GM21786 (cell line): Measurements from ENCODE around the gene SLC44A5.
"Not testable (repeated sequence)": the region's sequence is repeated elsewhere in the genome, so short reads cannot be mapped to it uniquely, and the experiment has no call there.

Experiments
- ATAC-seq: cut with Tn5 transposase; IDR thresholded peaks from one replicate; pipeline ENCODE4 v1.9.1; 2021; ENCODE audit not compliant: unreplicated experiment

SLC44A5 gene

DNA sequence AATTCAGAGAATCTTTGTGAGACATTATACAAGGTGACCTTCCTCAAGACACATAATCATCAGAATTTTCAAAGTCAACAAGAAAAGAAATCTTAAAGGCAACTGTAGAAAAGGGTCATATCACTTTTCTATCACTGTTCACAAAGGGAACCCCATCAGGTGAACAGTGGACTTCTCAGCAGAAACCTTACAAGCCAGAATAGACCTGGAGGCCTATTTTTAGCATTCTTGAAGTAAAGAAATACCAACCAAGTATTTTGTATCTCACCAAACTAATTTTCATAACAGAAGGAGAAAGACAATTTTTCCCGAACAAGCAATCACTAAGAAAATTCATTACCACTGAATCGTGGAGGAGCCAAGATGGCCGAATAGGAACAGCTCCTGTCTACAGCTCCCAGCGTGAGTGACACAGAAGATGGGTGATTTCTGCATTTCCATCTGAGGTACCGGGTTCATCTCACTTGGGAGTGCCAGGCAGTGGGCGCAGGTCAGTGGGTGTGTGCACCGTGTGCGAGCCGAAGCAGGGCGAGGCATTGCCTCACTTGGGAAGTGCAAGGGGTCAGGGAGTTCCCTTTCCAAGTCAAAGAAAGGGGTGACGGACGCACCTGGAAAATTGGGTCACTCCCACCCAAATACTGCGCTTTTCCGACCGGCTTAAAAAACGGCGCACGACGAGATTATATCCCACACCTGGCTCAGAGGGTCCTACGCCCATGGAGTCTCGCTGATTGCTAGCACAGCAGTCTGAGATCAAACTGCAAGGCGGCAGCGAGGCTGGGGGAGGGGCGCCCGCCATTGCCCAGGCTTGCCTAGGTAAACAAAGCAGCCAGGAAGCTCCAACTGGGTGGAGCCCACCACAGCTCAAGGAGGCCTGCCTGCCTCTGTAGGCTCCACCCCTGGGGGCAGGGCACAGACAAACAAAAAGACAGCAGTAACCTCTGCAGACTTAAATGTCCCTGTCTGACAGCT, 235.2 kb downstream of the SLC44A5 start:
- not testable (repeated sequence) for ATAC-seq

DNA sequence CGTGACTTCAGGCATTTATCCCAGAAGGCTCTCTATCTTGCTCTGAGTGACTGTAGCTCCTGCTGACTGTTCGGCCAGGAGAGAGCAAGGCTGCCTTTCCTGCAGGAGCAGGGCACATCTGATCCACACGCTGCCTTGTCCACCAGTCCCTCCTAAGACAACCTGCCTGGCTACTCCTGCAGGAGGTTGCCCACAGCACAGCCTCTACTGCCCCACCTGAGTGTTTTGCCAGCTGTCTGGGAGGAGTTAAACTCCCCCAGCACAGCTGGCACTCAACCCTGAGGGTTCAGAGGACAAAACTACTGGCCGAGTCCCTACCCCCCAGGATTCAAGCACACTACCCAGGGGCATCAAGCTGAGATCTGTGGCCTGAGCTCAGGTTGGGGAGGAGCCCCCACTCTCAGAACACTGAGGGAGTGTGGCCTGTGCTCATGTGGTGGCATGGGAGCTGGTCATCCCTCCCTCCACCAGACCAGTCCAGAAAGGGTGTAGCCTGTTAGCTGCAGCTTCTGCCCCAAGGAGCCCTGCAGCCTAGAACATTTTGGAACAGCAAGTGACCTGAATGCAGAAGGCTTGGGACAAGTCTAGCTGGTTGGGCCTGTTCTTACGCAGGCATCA, 237.3 kb downstream of the SLC44A5 start:
- ATAC-seq, result no peak

DNA sequence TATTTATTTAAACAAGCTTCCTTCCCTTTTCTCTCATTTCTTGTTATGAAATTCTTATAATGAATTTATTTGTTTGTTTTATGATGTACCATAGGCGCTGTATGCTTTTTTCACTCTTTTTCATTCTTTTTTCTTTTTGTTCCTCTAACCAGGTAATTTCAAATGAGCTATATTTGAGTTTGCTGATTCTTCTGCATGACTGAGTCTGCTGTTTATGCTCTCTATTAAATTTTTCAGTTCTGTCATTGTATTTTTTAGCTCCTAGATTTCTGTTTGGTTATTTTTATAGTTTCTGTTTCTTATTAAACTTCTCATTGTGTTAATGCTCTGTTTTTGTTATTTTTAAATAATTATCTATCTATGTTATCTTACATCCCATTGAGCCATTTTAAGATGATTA, 244.3 kb downstream of the SLC44A5 start:
- ATAC-seq, result no peak

DNA sequence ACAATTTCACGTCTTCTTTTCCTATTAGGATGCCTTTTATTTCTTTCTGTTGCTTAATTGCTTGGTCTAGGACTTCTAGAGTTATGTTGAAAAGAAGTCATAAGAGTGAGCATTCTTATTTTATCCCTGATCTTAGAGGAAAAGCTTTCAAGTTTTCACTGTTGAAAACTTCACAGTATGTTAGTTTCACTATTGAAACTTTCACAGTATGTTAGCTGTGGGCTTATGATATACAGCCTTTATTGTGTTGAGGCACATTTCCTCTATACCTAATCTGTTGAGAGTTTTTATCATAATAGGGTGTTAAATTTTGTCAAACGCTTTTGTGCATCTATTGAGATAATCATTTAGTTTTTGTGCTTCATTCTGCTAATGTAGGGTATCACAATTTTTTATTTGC, 249.7 kb downstream of the SLC44A5 start:
- no peak for ATAC-seq

DNA sequence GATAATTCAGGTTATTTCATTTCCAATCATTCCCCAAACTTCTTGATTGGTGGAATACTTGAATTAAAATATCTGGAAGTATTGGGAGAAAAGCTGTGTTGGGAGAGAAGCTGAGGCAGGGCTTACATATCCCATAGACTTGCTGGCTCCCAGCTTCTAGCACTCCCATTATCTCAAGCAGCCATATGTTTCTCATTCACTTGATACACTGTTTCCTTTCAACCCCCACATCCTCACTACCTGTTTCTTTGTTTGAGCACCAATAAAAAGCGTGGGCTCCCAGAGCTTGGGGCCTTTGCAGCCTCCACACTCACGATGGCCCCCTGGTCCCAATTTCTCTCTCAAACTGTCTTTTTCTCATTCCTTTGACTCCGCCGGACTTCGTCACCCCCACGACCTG, 256.6 kb downstream of the SLC44A5 start:
- not testable (repeated sequence) for ATAC-seq

DNA sequence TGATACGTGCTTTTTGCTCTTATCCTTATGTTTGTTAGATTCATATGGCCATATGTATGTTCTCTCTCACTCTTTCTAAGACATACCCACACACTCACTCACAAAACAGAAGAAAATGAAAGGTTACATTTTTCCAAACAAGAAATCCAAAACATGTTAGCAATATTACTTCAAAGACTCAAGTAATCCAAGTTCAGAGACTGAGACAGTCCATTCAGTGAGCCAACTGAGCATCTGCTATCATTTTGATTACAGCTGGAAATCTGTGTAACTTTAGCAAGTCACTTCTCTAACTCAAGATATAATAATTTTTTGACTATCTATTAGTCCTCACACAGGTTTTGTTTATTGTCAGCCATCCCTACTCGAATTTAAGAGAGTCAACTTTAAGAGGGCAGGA, 257.9 kb downstream of the SLC44A5 start:
- no peak for ATAC-seq

DNA sequence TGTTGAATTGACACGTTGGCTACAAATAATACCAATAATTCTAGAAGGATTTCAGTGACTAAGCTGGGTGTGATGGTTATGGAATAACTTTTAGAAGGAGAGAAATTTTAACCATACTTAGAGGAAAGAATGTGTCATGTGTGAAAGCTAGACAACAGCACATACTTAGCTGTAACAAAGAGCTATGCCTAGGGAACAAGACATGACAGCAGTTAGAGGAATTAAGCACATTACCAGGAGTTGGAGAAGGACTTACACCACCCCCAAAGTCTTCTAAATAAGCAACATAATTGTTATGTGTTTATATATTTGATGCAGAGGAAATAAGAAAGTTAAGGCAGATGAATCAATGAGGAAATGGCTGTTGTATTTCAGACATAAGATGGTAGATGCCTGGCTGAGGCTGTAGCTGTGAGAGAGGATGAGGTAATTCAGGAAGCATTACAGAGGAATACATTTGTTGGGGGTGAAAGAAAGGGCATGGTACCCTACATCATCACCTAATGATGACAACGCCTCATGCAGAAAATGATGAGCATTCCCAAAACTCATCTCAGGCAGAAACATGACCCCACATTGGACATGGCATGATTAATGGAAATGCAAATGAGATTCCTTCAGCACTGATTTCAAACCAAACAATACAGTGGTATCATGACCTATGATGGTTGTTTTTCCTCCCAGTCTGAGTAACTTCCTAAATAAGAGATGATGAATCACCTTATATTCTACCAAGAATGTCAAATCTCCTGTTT, 265.2 kb downstream of the SLC44A5 start:
- ATAC-seq, result no peak

DNA sequence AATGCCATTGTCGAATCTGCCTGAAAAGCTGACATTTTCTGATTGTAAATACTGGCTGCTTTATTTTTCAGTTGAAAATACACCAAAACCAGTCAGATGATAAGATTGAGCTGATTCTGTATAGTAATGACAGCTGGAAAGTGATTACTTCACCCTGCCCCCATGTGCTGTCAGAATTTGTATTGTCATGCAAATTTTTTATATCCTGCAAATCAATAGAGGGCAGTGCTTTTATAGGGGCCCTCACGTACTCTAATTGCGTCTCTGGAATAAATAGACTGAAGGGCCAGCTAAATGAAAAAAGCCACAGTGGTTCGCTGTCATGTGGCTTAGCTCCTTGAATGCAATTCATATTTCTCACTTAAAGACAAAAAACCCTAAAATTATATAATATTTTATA, 268.1 kb downstream of the SLC44A5 start:
- ATAC-seq, result no peak

DNA sequence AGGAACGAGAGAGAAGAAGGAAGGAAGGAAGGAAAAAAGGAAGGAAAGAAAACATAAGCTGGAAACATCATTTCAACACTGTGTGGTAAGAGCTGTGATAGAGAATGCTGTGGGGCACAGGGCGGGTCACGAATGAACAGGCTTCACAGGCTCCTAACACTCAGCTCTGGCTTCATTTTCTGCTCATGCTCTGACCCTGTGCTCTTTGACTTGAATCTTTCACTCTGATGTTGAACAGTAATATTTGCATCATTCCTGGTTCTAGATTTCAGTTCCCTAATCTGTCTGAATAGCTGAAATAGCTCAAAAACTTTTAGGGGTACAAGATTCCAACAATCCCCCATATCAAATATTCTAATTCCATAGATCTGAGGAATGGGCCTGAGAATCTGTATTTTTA, 269.4 kb downstream of the SLC44A5 start:
- ATAC-seq, result peak; percentile 46

DNA sequence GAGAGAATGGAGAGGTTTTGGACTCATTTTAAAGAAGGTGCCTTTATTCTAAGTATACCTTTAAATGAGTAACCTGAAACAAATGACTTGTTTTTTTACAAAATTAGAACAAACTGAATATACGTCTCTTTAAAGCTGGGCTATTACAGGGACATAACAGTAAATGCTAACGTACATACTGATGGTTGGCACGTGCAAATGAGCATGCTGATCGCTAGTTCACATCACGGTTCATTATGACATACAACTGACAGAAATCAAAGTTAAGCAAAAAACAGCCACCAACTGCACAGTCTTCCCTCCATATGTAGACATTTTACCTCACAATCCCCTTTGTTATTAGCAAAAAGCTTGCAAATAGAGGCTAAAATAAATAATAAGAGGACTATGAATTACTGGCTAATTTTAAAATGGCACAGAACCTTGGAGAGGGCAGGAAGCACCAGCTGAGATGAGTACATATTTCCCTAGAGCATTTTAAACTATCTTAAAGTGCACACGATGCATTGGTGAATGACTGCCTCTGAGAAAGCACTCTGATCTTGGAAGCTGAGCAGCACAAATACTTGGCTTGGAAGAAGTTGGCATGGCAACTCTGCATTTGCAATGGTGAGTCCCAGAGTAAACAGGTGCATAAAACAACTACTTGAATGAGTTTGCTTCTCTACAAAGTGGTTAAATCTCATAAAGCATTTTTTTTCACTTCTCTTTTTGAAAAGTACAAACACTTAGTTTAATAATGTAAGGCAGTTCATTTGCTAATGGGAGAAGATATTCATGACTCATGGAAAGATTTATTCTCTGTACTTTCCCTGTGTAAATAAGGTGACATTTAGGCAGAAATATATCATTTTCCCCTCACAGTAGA, 272.1 kb downstream of the SLC44A5 start:
- peak; percentile 91 for ATAC-seq

DNA sequence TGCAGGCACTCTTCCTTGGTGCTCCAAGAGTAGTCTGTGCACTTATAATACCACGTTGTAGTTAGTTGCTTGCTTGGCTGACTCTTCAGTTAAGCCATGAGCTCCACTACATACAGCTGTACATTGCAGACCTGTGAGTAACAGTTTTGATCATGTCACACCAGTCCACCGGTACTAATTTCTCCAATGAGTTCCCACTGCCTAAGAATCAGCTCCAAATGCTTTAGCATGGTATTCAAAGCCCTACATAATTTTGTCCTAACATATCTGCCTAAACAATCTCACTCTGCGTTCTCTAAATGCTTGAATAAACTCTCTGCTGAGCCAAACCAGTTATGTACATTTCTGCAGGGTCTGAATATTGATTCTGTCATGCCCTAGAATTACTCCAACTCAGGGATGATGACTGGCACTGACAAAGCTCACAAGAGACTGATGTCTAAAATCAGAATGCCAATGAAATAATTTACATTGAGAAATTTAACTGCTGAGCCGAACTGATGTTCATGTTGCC, 276.0 kb downstream of the SLC44A5 start:
- ATAC-seq, result no peak

DNA sequence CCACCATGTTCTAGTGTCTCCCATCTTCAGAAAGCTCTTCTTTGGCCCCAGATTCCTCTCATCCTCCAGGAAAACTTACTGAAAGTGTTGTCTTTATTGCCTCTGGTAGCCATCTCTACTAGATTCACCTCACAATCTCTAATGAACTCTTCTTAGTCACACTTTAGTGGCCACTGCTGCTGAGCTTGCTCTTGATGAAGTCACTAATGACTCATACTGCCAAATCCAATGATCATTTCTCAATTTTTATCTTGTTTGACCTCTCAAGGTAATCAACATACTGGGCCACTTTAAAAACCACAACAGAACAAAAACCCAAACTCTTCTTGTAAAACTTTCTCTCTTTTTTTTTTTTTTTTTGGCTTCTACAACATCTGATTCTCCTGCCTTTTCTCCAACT, 280.3 kb downstream of the SLC44A5 start:
- ATAC-seq, result no peak

DNA sequence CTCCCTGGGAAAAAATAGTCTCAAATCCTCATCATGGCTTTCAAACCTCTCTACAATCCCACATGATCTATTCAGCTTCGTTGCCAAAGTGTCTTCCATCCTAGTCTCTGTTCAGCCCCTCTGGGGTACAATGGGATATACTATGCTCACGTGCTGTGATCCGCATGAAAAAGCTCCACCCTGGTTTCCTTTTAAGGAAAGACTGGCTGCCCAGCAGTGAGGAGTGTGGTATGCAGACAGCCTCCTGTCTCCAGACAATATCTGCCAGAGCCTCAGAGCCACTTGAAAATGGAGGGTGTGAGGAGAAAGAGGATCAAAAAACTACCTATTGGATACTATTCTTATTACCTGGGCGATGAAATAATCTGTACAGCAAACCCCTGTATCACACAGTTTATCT, 282.2 kb downstream of the SLC44A5 start:
- no peak for ATAC-seq

DNA sequence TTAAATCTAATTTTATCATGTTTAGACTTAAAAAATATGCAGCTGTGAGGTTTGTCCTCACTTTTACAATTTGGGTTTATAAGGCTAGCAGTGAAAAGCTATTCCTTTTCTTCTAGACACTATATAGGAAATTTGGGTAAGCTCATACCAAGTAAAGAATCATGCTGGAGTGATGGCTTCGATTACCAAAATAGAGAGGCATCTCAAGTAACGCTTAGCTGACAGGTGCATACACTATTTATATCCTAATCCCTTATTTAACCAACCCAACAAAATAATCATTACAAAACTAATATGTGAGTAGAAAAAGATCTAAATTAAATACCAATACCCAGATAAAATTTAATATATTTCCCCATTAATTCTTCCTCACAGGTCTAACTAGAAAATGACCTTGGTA, 283.5 kb downstream of the SLC44A5 start:
- no peak for ATAC-seq

DNA sequence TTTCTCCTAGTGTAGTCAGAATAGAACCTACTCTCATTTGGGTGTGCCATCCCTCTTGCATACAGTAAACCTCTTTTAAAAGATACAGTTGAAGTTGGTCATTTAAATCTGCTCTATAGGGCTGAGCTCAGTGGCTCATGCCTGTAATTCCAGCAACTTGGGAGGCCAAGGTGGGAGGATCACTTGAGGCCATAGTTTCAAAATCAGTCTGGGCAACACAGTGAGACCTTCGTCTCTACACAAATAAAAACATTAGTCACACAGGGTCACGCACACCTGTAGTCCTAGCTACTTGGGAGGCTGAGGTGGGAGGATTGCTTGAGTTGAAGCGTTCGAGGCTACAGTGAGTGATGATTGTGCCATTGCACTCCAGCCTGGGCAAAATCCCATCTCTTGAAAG, 292.9 kb downstream of the SLC44A5 start:
- ATAC-seq, result no peak

DNA sequence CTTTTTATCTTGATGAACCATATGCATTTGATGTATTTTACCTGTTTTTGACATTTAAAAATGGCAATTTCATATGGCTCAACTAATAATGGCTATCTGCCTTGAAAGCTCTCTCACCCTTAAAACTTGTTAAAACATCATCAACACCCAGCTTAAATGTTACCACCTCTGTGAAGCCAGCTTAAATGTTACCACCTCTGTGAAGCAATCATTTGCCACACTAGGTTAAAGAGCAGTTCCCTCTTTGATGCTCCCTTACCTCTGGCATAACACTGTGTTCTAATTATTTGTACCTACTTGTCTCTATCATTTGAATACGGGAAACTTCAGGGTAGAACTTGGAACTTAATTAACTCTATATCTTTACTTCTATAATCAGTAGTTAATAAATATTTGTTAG, 294.7 kb downstream of the SLC44A5 start:
- no peak for ATAC-seq

DNA sequence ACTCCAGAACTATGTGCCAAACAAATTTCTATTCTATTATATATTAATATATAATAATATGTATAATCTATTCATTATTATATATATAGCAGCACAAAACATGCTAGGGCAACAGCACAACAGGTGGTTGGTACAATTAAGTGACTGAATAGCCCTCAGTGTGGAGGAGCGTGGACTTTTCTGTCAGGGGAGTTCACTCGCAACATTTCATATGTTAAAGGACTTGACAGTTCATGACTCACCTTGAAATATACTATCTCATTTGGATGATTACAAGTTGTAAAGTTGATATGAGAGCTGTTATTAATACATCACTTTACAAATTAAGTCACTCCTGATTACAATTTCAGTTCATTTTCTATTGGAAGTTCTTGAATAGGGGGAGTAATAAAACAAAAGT, 298.3 kb downstream of the SLC44A5 start:
- no peak for ATAC-seq

DNA sequence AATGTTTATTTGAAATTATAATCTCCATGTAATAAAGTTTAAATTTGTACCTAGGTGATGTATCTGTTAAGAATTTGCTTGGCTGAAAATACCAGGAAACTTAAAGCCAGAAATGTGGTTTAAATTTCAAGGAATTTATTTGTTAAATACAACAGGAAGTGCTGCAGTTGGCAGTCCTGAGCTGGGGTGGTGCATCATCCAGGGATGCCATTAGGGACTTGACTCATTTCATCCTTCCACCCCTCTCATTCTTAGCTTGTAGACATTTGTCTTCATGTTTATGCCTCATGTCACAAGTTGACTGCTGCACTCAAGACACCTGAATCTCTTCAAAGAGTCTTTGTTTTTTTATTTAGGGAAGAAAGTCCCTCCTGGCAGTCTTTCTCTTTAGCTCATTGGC, 300.8 kb downstream of the SLC44A5 start:
- ATAC-seq, result no peak

DNA sequence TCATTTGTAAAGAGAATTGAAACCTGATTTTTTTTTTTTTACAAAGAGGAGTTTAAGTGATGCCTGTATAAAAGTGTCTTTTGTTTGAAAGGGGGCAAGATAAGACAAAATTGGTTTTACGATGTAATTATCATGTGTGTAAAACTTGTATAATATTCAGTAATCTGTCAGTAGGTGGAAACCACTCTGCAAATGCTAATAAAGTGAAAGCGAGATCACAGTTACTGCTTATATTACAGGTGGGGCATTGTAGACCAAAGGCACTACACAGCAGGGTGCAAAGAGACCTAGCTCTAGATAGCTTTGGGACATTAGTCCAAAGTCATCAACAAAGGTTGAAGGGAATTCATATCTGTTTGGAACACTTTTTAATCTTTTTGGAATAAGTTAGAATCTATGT, 302.5 kb downstream of the SLC44A5 start:
- no peak for ATAC-seq

DNA sequence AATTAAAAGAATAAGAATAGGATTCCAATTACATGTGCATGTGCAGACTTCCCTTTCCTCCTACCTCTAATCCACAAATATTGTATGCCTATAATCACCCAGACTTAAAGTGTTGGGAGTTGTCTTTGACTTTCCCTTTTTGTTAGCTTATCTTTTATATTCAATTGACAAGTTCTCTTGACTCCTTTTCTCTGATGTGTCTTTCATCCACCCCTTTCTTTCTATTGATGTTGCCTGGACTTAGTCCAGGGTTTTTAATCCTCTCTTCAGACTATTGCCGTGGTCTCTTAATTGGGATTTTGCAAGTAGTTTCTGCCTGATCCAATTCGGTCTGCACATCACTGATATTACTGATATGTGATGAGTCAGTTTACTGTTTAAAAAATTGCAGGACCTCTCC, 305.9 kb downstream of the SLC44A5 start:
- no peak for ATAC-seq

DNA sequence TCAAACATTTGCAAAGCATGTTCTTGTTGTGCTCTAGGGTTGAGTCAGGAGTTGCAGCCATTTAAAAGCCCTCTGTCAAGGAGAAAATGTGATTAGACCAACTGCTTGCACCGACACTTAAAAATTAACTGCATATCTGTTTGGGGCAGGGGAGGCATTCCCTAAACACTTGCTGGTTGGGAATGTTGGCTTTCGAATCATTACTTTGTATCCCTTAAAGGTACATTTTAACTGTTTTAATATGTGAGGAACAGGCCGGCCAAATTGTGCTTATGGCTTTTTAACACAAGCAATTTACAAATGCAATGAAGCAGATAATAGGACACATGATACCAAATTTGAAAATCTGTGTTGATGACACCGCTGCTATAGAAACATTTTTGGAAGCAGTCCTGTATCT, 317.6 kb downstream of the SLC44A5 start:
- ATAC-seq, result no peak
